Measurements from ENCODE around the gene ZDHHC24.

- TF ChIP-seq CTCF (IDR thresholded peaks at IDR 0.05; ENCODE audit: low read length) (no peak), EZH2 (IDR thresholded peaks at IDR 0.05; ENCODE audit: borderline replicate concordance, low read length) (no peak)
These were observed 9.6 kb upstream of the ZDHHC24 start for GRCh38 chr11:66555416-66555815.
